HG02981 (cell line): ENCODE data around the gene ATP5ME.

ENCODE experiments used
- ATAC-seq: cut with Tn5 transposase; IDR thresholded peaks from one replicate; pipeline ENCODE4 v1.9.1; 2021; ENCODE audit warnings: mild to moderate bottlenecking, moderate library complexity; ENCODE audit not compliant: unreplicated experiment

Gene ATP5ME

GRCh38 chr4:623914-624566 is 50.0 kb downstream of the ATP5ME start:
- ATAC-seq: no peak

- no peak for ATAC-seq
These were observed 50.8 kb downstream of the ATP5ME start for GRCh38 chr4:622996-623913.
